Measurements from ENCODE around the gene TRAF2.

TRAF2 gene

GRCh38 chr9:136846376-136847087 is 39.8 kb upstream of the TRAF2 start:
- in situ Hi-C loops (cut with MboI; ENCODE audit: low sequenced_read_pairs), result no loop called here

- in situ Hi-C loops (cut with MboI; ENCODE audit: low sequenced_read_pairs), result no loop called here
Observed at GRCh38 chr9:136847088-136847825, 39.1 kb upstream of the TRAF2 start.

- in situ Hi-C loops (cut with MboI; ENCODE audit: low sequenced_read_pairs), result no loop called here
Observed at GRCh38 chr9:136847826-136848392, 38.4 kb upstream of the TRAF2 start.

DNA sequence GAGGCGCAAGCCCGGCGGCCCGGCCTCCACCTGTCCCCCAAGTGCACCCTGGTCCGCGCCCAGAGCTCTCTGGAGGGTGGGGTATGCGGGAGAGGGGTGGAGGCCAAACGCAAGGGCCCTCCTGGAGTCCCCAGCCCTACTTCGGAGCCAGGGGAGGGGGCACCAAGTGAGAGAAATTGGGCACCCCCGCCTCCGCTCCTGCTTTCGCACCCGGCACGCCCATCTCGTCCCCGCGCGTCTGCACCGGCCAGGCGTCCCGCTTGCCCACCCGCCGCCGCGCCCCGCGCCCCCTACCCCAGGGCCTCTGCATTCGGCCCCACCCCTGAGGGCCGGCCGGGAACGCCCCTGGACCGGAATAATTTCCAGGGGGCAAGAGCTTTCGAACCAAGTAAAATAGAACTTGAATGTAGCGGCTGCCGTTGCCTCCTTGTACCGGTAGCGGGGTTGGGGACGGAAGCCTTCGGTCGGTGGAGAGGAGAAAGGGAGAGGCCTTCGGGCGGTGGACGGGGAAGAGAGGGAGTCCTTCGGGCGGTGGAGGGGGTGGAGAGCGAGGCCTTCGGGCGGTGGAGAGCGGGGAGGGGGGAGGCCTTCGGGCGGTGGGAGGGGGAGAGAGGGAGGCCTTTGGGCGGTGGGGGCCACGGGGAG is 37.8 kb upstream of the TRAF2 start:
- in situ Hi-C loops (cut with MboI; ENCODE audit: low sequenced_read_pairs), result no loop called here

- in situ Hi-C loops (cut with MboI; ENCODE audit: low sequenced_read_pairs), result no loop called here
Observed at GRCh38 chr9:136849038-136849959, 37.0 kb upstream of the TRAF2 start, which contains the start of gene PHPT1. Gene PHPT1 (plus strand): TSS chr9:136849409. CDS start chr9:136849431, 22 bp downstream.

GRCh38 chr9:136849960-136850865 is 36.1 kb upstream of the TRAF2 start:
- in situ Hi-C loops (cut with MboI; ENCODE audit: low sequenced_read_pairs), result no loop called here

- in situ Hi-C loops (cut with MboI; ENCODE audit: low sequenced_read_pairs), result no loop called here
Observed at GRCh38 chr9:136850866-136851775, 35.2 kb upstream of the TRAF2 start.

GRCh38 chr9:136851941-136852663 is 34.2 kb upstream of the TRAF2 start, which contains the start of gene MAMDC4:
Gene MAMDC4 (plus strand): TSS chr9:136852346. CDS start chr9:136852417, 71 bp downstream.
- in situ Hi-C loops (cut with MboI; ENCODE audit: low sequenced_read_pairs), result no loop called here

DNA sequence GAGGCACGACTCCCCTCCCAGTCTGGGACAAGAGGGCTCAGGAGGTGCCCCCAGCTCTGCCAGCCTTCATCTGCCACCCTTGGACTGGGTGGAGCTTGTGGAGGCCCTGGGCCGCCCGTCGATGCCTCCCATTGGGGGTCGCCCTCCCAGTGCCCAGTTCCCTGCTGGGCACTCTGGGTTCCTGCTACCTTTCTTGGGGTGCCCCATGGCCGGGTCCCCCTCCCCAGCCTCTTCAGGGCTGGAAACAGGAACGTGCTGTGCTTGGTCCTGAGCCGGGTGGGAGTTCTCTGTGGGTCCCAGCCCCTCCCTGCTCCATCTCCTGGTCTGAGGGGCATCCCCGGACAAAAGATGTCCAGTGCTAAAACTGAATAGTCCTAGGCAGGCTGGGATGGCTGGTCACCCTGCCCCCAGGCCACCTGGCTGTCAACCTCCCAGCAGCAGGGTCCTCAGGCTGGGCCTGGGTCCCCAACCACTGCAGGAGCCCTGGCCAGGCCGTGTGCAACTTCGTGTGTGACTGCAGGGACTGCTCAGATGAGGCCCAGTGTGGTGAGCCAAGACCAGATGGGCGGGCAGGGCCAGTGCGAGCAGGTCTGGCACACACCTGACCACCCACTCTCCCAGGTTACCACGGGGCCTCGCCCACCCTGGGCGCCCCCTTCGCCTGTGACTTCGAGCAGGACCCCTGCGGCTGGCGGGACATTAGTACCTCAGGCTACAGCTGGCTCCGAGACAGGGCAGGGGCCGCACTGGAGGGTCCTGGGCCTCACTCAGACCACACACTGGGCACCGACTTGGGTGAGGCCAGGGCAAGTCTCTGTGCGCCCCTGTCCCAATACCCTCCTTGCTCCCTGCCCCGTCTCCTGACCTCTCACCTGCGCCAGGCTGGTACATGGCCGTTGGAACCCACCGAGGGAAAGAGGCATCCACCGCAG is 33.4 kb upstream of the TRAF2 start:
- in situ Hi-C loops (cut with MboI; ENCODE audit: low sequenced_read_pairs), result no loop called here

DNA sequence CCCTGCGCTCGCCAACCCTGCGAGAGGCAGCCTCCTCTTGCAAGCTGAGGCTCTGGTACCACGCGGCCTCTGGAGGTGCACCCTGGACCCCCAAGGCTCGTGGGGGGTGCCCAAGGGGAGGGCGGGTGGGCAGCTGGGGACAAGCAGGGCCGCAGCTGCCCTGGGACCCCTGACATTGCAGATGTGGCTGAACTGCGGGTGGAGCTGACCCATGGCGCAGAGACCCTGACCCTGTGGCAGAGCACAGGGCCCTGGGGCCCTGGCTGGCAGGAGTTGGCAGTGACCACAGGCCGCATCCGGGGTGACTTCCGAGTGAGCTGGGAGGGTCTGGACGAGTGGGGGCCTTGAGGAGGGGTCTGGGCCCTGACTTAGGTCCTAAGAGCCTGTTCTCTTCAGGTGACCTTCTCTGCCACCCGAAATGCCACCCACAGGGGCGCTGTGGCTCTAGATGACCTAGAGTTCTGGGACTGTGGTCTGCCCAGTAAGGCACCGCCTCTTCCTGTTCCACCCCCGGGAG is 32.7 kb upstream of the TRAF2 start:
- in situ Hi-C loops (cut with MboI; ENCODE audit: low sequenced_read_pairs), result no loop called here

GRCh38 chr9:136854113-136854841 is 32.0 kb upstream of the TRAF2 start:
- in situ Hi-C loops (cut with MboI; ENCODE audit: low sequenced_read_pairs), result no loop called here

GRCh38 chr9:136854842-136855460 is 31.4 kb upstream of the TRAF2 start:
- in situ Hi-C loops (cut with MboI; ENCODE audit: low sequenced_read_pairs), result no loop called here

DNA sequence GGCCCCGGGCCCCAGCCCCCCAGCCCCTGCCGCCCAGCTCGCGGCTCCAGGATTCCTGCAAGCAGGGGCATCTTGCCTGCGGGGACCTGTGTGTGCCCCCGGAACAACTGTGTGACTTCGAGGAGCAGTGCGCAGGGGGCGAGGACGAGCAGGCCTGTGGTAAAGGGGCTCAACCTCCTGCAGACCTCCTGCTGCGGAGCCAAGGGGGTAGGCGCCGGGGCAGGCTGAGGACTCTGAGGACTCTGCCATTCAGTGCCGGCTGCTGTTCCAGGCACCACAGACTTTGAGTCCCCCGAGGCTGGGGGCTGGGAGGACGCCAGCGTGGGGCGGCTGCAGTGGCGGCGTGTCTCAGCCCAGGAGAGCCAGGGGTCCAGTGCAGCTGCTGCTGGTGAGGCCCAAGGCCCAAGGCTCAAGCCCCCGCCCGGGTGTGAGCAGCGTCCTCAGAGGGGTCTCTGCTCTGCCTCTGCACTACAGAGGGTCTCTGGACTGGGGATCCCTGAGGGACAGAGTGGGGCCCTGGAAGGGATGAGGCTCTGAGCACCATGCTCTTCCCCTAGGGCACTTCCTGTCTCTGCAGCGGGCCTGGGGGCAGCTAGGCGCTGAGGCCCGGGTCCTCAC is 30.7 kb upstream of the TRAF2 start:
- in situ Hi-C loops (cut with MboI; ENCODE audit: low sequenced_read_pairs), result no loop called here

- in situ Hi-C loops (cut with MboI; ENCODE audit: low sequenced_read_pairs), result no loop called here
Observed at GRCh38 chr9:136856079-136856476, 30.2 kb upstream of the TRAF2 start.
